ENCODE data around the gene KCNA2.

- TF ChIP-seq CTCF (IDR thresholded peaks at IDR 0.05 in 8 of 11, conservative IDR thresholded peaks at IDR 0.05 in 3 of 11) (no peak), POLR2AphosphoS5 (IDR thresholded peaks at IDR 0.05) (no peak)
Observed at GRCh38 chr1:110617589-110617988, 11.4 kb upstream of the KCNA2 start.
